Gastrocnemius medialis (tissue), 4 donors: ENCODE results near the gene PHLDB2. TPM values are rescaled to one million over a fixed set of nuclear protein-coding genes. Genes with fewer than 3 reads are reported as not detected.

Experiments
- ATAC-seq, 2 donors: fragments of 150-250 bp; one replicate each; pipeline ENCODE4 v1.9.1; 2016
- DNase-seq, 2 donors: peaks; one replicate each; pipeline ENCODE4 v3.0.0-alpha.2; 2019
- H3K27ac ChIP-seq, 4 donors: fragments of 200-600 bp; sonication (generic); 1 replicate in 1 of 4; 2 replicates in 3 of 4; pipeline ENCODE4 v1.5.1; 2016 to 2018; ENCODE audit warnings: mild to moderate bottlenecking in 2 of 4, moderate library complexity in 1 of 4
- H3K27me3 ChIP-seq, 3 donors: fragments of 200-600 bp; sonication (generic) in 2 of 3; 1 replicate in 1 of 3; 2 replicates in 2 of 3; pipeline versions ENCODE4 v1.5.1 to v1.6.0; 2016 to 2019; ENCODE audit warnings: mild to moderate bottlenecking in 1 of 3, moderate library complexity in 1 of 3
- H3K36me3 ChIP-seq, 2 donors: fragments of 200-600 bp; sonication (generic) in 1 of 2; one replicate each; pipeline ENCODE4 v1.5.1; 2017 to 2018
- H3K4me1 ChIP-seq, 2 donors: fragments of 200-600 bp; sonication (generic) in 1 of 2; one replicate each; pipeline ENCODE4 v1.5.1; 2016 to 2017; ENCODE audit warnings: mild to moderate bottlenecking in 2 of 2
- H3K4me3 ChIP-seq, 4 donors: fragments of 200-600 bp; sonication (generic) in 3 of 4; 1 replicate in 1 of 4; 2 replicates in 3 of 4; pipeline ENCODE4 v1.5.1; 2016 to 2019; ENCODE audit warnings: mild to moderate bottlenecking in 2 of 4
- H3K9me3 ChIP-seq, 3 donors: fragments of 200-600 bp; sonication (generic) in 2 of 3; 1 replicate in 1 of 3; 2 replicates in 2 of 3; pipeline ENCODE4 v1.5.1; 2016 to 2019
- CTCF ChIP-seq, 5 experiments: fragments of 450-650 bp in 3 of 5; fragments of 200-600 bp in 2 of 5; sonication (generic) in 2 of 5; IDR thresholded peaks in 4 of 5; conservative IDR thresholded peaks in 1 of 5; 1 replicate in 4 of 5; 2 replicates in 1 of 5; pipeline ENCODE4 v1.5.1; 2016 to 2019; ENCODE audit warnings: antibody characterized with exemption in 5 of 5, mild to moderate bottlenecking in 3 of 5, moderate library complexity in 3 of 5
- POLR2A ChIP-seq, 2 donors: fragments of 450-650 bp; IDR thresholded peaks; one replicate each; pipeline ENCODE4 v1.6.1; 2017; ENCODE audit warnings: antibody characterized with exemption in 2 of 2, mild to moderate bottlenecking in 2 of 2, moderate library complexity in 2 of 2
- in situ Hi-C, 4 donors: fragments of 200-750 bp; cut with MboI; loops; one replicate each; pipeline versions ENCODE4 v1.15.0 to v1.8.0; 2017; ENCODE audit warnings: low sequenced_read_pairs in 4 of 4
- intact Hi-C: fragments of 100-400 bp; cut with DNase I; formaldehyde crosslinking; loops from one replicate; pipeline ENCODE4 v1.15.1; 2023; ENCODE audit warnings: low total_unique reads
- total RNA-seq, 4 donors: library from RNA; depleted of rRNA; stranded (reverse); fragments of >200 nt; gene quantifications; one replicate each; pipeline versions ENCODE4 v1.1.0 to v1.2.3, GENCODE V29; 2016

The PHLDB2 gene
- total RNA-seq, 4 donors from 2014 or later: 3.0 to 7.2 (median 4.0) TPM

GRCh38 chr3:111986800-111987199, 127.7 kb downstream of the PHLDB2 start:
- intact Hi-C loops (no loop called here), in situ Hi-C loops (no loop called here)

GRCh38 chr3:111989061-111989678, 130.1 kb downstream of the PHLDB2 start:
- H3K27ac ChIP-seq: no peak overlapping the region
- no peaks in the 10 kb centered on the region for H3K27me3 ChIP-seq
- H3K4me3 ChIP-seq: no peak overlapping the region
- peak; percentile 77 to 86 for ATAC-seq
- in situ Hi-C loops: no loop called here
- H3K36me3 ChIP-seq: peaks cover 0 to 24% of the 10 kb centered on the region in 2 donors
- no peaks in the 10 kb centered on the region for H3K9me3 ChIP-seq
- intact Hi-C loops: loop anchor here (2.0 kb wide), 1 partner anchor 24 kb away; no protein-coding TSS in a partner anchor
- TF ChIP-seq POLR2A (IDR thresholded peaks at IDR 0.05) (no peak), CTCF (IDR thresholded peaks at IDR 0.05 in 4 of 5, conservative IDR thresholded peaks at IDR 0.05 in 1 of 5) (peak; percentile 16 to 62 (median 31))
- DNase-seq: no peak
- no peaks in the 10 kb centered on the region for H3K4me1 ChIP-seq

More at GRCh38 chr3:111986800-111987199, 127.7 kb downstream of the PHLDB2 start:
- Histone ChIP-seq H3K27me3 (no peaks in the 10 kb centered on the region), H3K4me1 (no peaks in the 10 kb centered on the region), H3K4me3 (no peak overlapping the region), H3K36me3 (peaks cover 0 to 22% of the 10 kb centered on the region in 2 donors), H3K27ac (no peak overlapping the region), H3K9me3 (no peaks in the 10 kb centered on the region)
- ATAC-seq: no peak
- TF ChIP-seq POLR2A (IDR thresholded peaks at IDR 0.05): no peak
- no peak for TF ChIP-seq CTCF (IDR thresholded peaks at IDR 0.05 in 4 of 5, conservative IDR thresholded peaks at IDR 0.05 in 1 of 5)
- DNase-seq: no peak

- intact Hi-C loops: no loop called here
- H3K9me3 ChIP-seq: no peaks in the 10 kb centered on the region
- H3K4me1 ChIP-seq: no peaks in the 10 kb centered on the region
- no peaks in the 10 kb centered on the region for H3K27me3 ChIP-seq
- TF ChIP-seq CTCF (IDR thresholded peaks at IDR 0.05 in 4 of 5, conservative IDR thresholded peaks at IDR 0.05 in 1 of 5) (no peak), POLR2A (IDR thresholded peaks at IDR 0.05) (no peak)
- no peak overlapping the region for H3K4me3 ChIP-seq
- no peak overlapping the region for H3K27ac ChIP-seq
- DNase-seq (no peak), ATAC-seq (no peak)
- peaks cover 0 to 8% of the 10 kb centered on the region in 2 donors for H3K36me3 ChIP-seq
- in situ Hi-C loops: no loop called here
Measured at GRCh38 chr3:111993038-111993437, 134.0 kb downstream of the PHLDB2 start.

- intact Hi-C loops: no loop called here
Measured at GRCh38 chr3:111998636-111999483, 139.8 kb downstream of the PHLDB2 start, which contains the start of gene TAGLN3. Gene TAGLN3 (plus strand): TSS chr3:111998922. CDS start chr3:111999423, 501 bp downstream.

More at GRCh38 chr3:111998636-111999483, 139.8 kb downstream of the PHLDB2 start, which contains the start of gene TAGLN3:
- Histone ChIP-seq H3K4me3 (peak within 1 kb of the TSS; percentile 32 to 49 (median 42)), H3K27ac (no peak within 1 kb of the TSS), H3K4me1 (peaks cover 5 to 6% of the 10 kb centered on the region in 2 donors), H3K9me3 (no peaks in the 10 kb centered on the region), H3K36me3 (no peaks in the 10 kb centered on the region), H3K27me3 (peaks cover 4 to 25% (median 19%) of the 10 kb centered on the region in 3 donors)
- in situ Hi-C loops: no loop called here
- no peak for DNase-seq
- ATAC-seq: no peak
- no peak for TF ChIP-seq POLR2A (IDR thresholded peaks at IDR 0.05)
- TF ChIP-seq CTCF (IDR thresholded peaks at IDR 0.05 in 4 of 5, conservative IDR thresholded peaks at IDR 0.05 in 1 of 5): no peak
